HG03280 (cell line): ENCODE results near the gene THBS2.
"Not testable (repeated sequence)": the region's sequence is repeated elsewhere in the genome, so short reads cannot be mapped to it uniquely, and the experiment has no call there.

Experiments used
- ATAC-seq: cut with Tn5 transposase; IDR thresholded peaks from one replicate; pipeline ENCODE4 v1.9.1; 2021; ENCODE audit warnings: mild to moderate bottlenecking, moderate library complexity; ENCODE audit not compliant: unreplicated experiment

Gene THBS2

GRCh38 chr6:169188051-169188470 is 65.6 kb downstream of the THBS2 start:
- no peak for ATAC-seq

- ATAC-seq, result no peak
Measured at GRCh38 chr6:169186496-169187169, 67.0 kb downstream of the THBS2 start.

GRCh38 chr6:169185692-169186485 is 67.8 kb downstream of the THBS2 start:
- ATAC-seq, result no peak

- ATAC-seq, result no peak
Measured at GRCh38 chr6:169185011-169185521, 68.6 kb downstream of the THBS2 start.

GRCh38 chr6:169184419-169184818 is 69.2 kb downstream of the THBS2 start:
- no peak for ATAC-seq

- no peak for ATAC-seq
Measured at GRCh38 chr6:169183233-169183632, 70.4 kb downstream of the THBS2 start.

GRCh38 chr6:169179831-169180230 is 73.8 kb downstream of the THBS2 start:
- ATAC-seq, result not testable (repeated sequence)

- no peak for ATAC-seq
Measured at GRCh38 chr6:169177516-169178166, 76.0 kb downstream of the THBS2 start.

GRCh38 chr6:169176361-169176991 is 77.2 kb downstream of the THBS2 start:
- ATAC-seq, result no peak

GRCh38 chr6:169175360-169175887 is 78.2 kb downstream of the THBS2 start:
- no peak for ATAC-seq

GRCh38 chr6:169174516-169175359 is 78.9 kb downstream of the THBS2 start:
- no peak for ATAC-seq

GRCh38 chr6:169173532-169174268 is 79.9 kb downstream of the THBS2 start:
- no peak for ATAC-seq

GRCh38 chr6:169172946-169173345 is 80.7 kb downstream of the THBS2 start:
- ATAC-seq, result no peak

GRCh38 chr6:169172456-169172855 is 81.2 kb downstream of the THBS2 start:
- ATAC-seq, result no peak

- ATAC-seq, result no peak
Measured at GRCh38 chr6:169171951-169172350, 81.7 kb downstream of the THBS2 start.

GRCh38 chr6:169171016-169171415 is 82.6 kb downstream of the THBS2 start:
- no peak for ATAC-seq

GRCh38 chr6:169170583-169170955 is 83.1 kb downstream of the THBS2 start:
- no peak for ATAC-seq

GRCh38 chr6:169169941-169170582 is 83.6 kb downstream of the THBS2 start:
- no peak for ATAC-seq

- no peak for ATAC-seq
Measured at GRCh38 chr6:169169375-169169774, 84.3 kb downstream of the THBS2 start.
